ENCODE data around the gene NFKB2.

NFKB2 gene

DNA sequence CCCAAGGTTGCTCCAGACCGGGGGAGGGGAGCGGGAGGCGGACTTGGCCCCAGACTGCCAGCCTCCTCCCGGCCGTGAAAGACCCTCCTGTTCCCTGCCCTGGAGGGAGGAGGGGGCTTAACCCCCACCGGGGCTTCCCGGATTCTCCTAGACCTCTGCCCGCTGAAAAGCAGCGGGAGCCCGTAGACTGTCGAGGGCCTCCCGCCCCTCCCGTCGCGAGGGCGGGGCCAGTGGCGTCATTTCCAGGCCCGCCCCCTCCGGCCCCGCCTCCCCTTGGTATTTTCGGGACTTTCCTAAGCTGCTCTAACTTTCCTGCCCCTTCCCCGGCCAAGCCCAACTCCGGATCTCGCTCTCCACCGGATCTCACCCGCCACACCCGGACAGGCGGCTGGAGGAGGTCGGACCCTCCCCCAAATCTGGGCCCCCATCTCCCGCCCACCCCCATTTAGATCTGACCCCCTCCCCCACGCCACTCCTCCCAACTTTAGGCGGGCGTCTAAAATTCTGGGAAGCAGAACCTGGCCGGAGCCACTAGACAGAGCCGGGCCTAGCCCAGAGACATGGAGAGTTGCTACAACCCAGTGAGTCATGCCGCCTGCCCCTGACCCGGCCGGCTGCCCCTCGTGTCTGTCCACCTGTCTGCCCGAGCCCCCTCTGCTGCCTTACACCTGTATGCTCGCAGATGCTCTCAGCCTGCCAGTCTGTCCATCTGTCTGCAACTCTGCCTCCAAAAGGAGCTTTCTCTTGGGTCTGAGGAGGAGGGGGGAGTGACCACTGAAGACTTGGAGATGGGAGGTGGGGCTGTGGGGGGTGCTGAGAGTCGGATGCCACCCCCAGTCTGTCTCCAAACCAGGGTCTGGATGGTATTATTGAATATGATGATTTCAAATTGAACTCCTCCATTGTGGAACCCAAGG, at the start of gene NFKB2:
NFKB2 (plus strand) TSS at position 306 of the 917 bp plus-strand sequence; CDS start at position 561, 255 bp downstream.
- peak; percentile 65 for ATAC-seq

DNA sequence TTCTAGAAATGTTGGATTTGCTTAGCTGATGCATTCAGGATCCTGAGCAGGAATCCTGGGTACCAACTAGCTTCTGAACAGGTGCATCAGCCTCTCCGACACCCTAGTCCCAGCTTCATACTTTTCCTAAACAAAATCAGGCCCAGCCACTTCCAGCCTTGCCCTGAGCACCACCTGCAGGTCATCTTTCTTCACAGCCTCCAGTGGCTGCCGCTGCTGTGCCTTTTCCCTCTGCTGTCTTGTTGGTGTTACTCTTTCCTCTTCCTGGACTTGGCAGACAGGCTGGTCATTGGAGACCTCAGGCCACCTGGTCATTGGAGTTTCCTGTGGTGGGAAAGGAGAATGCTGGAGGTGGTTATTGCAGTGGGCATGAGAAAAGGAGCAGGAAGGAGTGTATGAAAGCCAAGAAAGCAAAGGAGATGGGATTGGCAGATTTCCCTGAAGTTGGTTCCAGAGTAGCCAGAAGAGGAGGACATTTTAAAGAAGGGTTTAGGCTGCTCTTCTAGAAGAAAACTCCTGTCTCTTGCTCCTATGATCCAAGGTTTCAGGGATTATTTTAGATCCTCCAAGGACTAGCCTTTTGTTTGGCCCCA, 48.2 kb upstream of the NFKB2 start:
- TF ChIP-seq CSDC2 (CRISPR knock-in tag; IDR thresholded peaks at IDR 0.05), result no peak
- no peak for TF ChIP-seq RARB (CRISPR knock-in tag; IDR thresholded peaks at IDR 0.05)
- TF ChIP-seq, protein P1, sequence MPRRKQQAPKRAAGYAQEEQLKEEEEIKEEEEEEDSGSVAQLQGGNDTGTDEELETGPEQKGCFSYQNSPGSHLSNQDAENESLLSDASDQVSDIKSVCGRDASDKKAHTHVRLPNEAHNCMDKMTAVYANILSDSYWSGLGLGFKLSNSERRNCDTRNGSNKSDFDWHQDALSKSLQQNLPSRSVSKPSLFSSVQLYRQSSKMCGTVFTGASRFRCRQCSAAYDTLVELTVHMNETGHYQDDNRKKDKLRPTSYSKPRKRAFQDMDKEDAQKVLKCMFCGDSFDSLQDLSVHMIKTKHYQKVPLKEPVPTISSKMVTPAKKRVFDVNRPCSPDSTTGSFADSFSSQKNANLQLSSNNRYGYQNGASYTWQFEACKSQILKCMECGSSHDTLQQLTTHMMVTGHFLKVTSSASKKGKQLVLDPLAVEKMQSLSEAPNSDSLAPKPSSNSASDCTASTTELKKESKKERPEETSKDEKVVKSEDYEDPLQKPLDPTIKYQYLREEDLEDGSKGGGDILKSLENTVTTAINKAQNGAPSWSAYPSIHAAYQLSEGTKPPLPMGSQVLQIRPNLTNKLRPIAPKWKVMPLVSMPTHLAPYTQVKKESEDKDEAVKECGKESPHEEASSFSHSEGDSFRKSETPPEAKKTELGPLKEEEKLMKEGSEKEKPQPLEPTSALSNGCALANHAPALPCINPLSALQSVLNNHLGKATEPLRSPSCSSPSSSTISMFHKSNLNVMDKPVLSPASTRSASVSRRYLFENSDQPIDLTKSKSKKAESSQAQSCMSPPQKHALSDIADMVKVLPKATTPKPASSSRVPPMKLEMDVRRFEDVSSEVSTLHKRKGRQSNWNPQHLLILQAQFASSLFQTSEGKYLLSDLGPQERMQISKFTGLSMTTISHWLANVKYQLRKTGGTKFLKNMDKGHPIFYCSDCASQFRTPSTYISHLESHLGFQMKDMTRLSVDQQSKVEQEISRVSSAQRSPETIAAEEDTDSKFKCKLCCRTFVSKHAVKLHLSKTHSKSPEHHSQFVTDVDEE (CRISPR knock-in tag; IDR thresholded peaks at IDR 0.05), result no peak
- no peak for TF ChIP-seq ISL1 (CRISPR knock-in tag; IDR thresholded peaks at IDR 0.05)
- TF ChIP-seq GLIS3 (CRISPR knock-in tag; IDR thresholded peaks at IDR 0.05), result no peak
- no peak for TF ChIP-seq ZNF8 (CRISPR knock-in tag; IDR thresholded peaks at IDR 0.05)
- no peak for TF ChIP-seq ESRRG (CRISPR knock-in tag; IDR thresholded peaks at IDR 0.05)
- TF ChIP-seq, protein P2, sequence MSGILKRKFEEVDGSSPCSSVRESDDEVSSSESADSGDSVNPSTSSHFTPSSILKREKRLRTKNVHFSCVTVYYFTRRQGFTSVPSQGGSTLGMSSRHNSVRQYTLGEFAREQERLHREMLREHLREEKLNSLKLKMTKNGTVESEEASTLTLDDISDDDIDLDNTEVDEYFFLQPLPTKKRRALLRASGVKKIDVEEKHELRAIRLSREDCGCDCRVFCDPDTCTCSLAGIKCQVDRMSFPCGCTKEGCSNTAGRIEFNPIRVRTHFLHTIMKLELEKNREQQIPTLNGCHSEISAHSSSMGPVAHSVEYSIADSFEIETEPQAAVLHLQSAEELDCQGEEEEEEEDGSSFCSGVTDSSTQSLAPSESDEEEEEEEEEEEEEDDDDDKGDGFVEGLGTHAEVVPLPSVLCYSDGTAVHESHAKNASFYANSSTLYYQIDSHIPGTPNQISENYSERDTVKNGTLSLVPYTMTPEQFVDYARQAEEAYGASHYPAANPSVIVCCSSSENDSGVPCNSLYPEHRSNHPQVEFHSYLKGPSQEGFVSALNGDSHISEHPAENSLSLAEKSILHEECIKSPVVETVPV (CRISPR knock-in tag; IDR thresholded peaks at IDR 0.05), result no peak
- TF ChIP-seq ZC3H10 (CRISPR knock-in tag; IDR thresholded peaks at IDR 0.05), result no peak
- no peak for TF ChIP-seq ARNTL (CRISPR knock-in tag; IDR thresholded peaks at IDR 0.05; ENCODE audit: borderline replicate concordance, low read depth)
- no peak for TF ChIP-seq ZNF70 (CRISPR knock-in tag; IDR thresholded peaks at IDR 0.05)
- TF ChIP-seq TOX (CRISPR knock-in tag; IDR thresholded peaks at IDR 0.05; ENCODE audit: borderline replicate concordance), result no peak
- TF ChIP-seq SNAI2 (CRISPR knock-in tag; IDR thresholded peaks at IDR 0.05), result no peak
- no peak for TF ChIP-seq OSR1 (CRISPR knock-in tag; IDR thresholded peaks at IDR 0.05)
- no peak for TF ChIP-seq BACH2 (CRISPR knock-in tag; IDR thresholded peaks at IDR 0.05; ENCODE audit: borderline replicate concordance)
- no peak for TF ChIP-seq ZNF565 (CRISPR knock-in tag; conservative IDR thresholded peaks at IDR 0.05; ENCODE audit: low read depth)
- TF ChIP-seq TCF4 (CRISPR knock-in tag; IDR thresholded peaks at IDR 0.05; ENCODE audit: borderline replicate concordance), result no peak
- ATAC-seq, result peak; percentile 76

More for the DNA sequence above, at the start of gene NFKB2:
- TF ChIP-seq, protein P3, sequence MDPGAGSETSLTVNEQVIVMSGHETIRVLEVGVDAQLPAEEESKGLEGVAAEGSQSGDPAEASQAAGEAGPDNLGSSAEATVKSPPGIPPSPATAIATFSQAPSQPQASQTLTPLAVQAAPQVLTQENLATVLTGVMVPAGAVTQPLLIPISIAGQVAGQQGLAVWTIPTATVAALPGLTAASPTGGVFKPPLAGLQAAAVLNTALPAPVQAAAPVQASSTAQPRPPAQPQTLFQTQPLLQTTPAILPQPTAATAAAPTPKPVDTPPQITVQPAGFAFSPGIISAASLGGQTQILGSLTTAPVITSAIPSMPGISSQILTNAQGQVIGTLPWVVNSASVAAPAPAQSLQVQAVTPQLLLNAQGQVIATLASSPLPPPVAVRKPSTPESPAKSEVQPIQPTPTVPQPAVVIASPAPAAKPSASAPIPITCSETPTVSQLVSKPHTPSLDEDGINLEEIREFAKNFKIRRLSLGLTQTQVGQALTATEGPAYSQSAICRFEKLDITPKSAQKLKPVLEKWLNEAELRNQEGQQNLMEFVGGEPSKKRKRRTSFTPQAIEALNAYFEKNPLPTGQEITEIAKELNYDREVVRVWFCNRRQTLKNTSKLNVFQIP (CRISPR knock-in tag; IDR thresholded peaks at IDR 0.05; ENCODE audit: borderline replicate concordance, low read depth), result no peak
- no peak for TF ChIP-seq ZNF8 (CRISPR knock-in tag; IDR thresholded peaks at IDR 0.05)

DNA sequence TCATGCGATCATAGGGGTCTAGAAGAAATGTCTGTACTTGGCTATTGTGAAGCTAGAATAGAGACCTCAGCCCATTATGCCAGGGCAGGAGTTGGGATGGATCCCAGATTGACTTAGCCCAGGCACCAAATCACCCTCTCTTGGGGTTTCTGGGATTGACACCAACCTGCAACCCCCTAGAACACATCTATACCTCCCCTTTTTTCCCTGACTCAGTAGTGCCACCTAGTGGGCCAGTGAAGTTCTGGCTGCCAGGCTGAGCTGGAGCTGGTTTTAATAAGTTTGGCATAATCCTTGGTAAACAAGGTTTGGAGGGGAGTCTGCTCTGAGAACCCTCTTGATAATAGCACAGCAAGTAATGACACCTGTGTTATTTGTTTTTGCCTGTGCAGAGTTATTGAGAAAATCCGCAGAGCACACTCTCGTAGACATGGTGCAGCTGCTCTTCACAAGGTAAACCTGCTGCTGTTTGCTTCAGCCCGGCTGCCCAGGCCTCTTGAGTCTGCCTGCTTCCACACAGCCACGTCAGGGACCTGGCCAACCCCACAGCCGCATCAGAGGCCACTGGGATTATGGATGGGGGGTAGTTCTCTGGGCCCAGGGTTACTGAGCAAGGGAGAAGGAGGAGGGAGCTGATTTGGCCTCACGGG, 43.3 kb upstream of the NFKB2 start:
- TF ChIP-seq ZNF70 (CRISPR knock-in tag; IDR thresholded peaks at IDR 0.05) (no peak), ZFP3 (CRISPR knock-in tag; IDR thresholded peaks at IDR 0.05) (no peak), ARNTL (CRISPR knock-in tag; IDR thresholded peaks at IDR 0.05; ENCODE audit: borderline replicate concordance, low read depth) (no peak), ESRRG (CRISPR knock-in tag; IDR thresholded peaks at IDR 0.05) (no peak), ISL1 (CRISPR knock-in tag; IDR thresholded peaks at IDR 0.05) (no peak), ZC3H10 (CRISPR knock-in tag; IDR thresholded peaks at IDR 0.05) (no peak), RARB (CRISPR knock-in tag; IDR thresholded peaks at IDR 0.05) (no peak), TCF4 (CRISPR knock-in tag; IDR thresholded peaks at IDR 0.05; ENCODE audit: borderline replicate concordance) (no peak)
- TF ChIP-seq, protein P4, sequence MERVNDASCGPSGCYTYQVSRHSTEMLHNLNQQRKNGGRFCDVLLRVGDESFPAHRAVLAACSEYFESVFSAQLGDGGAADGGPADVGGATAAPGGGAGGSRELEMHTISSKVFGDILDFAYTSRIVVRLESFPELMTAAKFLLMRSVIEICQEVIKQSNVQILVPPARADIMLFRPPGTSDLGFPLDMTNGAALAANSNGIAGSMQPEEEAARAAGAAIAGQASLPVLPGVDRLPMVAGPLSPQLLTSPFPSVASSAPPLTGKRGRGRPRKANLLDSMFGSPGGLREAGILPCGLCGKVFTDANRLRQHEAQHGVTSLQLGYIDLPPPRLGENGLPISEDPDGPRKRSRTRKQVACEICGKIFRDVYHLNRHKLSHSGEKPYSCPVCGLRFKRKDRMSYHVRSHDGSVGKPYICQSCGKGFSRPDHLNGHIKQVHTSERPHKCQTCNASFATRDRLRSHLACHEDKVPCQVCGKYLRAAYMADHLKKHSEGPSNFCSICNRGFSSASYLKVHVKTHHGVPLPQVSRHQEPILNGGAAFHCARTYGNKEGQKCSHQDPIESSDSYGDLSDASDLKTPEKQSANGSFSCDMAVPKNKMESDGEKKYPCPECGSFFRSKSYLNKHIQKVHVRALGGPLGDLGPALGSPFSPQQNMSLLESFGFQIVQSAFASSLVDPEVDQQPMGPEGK (CRISPR knock-in tag; IDR thresholded peaks at IDR 0.05; ENCODE audit: borderline replicate concordance), result no peak
- peak; percentile 89 for ATAC-seq

All from SK-N-SH treated with all-trans-retinoic acid at 6 μM for 48 hours (cell line).